Measurements from ENCODE around the gene HOOK2.
"Not testable (repeated sequence)": the region's sequence is repeated elsewhere in the genome, so short reads cannot be mapped to it uniquely, and the experiment has no call there.

DNA sequence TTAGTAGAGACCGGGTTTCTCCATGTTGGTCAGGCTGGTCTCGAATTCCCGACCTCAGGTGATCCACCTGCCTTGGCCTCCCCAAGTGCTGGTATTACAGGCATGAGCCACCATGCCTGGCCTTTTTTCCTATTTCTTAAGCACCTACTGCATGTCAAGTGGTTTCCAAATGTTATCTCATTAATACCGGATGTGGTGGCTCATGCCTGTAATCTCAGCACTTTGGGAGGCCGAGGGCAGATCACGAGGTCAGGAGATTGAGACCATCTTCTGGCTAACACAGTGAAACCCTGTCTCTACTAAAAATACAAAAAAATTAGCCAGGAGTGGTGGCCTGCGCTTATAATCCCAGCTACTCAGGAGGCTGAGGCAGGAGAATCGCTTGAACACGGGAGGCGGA lies 49.7 kb downstream of the HOOK2 start:
- TF ChIP-seq SUZ12 (IDR thresholded peaks at IDR 0.05); FOXM1 (IDR thresholded peaks at IDR 0.05; ENCODE audit: borderline replicate concordance); FOXA1 (IDR thresholded peaks at IDR 0.05); BHLHE40 (IDR thresholded peaks at IDR 0.05; ENCODE audit: borderline replicate concordance); SP1 (IDR thresholded peaks at IDR 0.05); HDGF (IDR thresholded peaks at IDR 0.05; ENCODE audit: borderline replicate concordance); ZNF384 (IDR thresholded peaks at IDR 0.05); FOXK2 (IDR thresholded peaks at IDR 0.05); PKNOX1 (IDR thresholded peaks at IDR 0.05); CTBP1 (IDR thresholded peaks at IDR 0.05; ENCODE audit: borderline replicate concordance): not testable (repeated sequence)
